CD4-positive, alpha-beta T cell treated with Interleukin-1 beta for 1 hour (primary cell): ENCODE data around the gene HIGD1A.

Source experiments
- DNase-seq, 2 donors: peaks; one replicate each; pipeline ENCODE4 v3.0.0-alpha.2; 2020 to 2022

Gene HIGD1A

GRCh38 chr3:42796332-42796885 lies 7.9 kb downstream of the HIGD1A start:
- no peak for DNase-seq

- no peak for DNase-seq
Observed at GRCh38 chr3:42795621-42796181, 8.6 kb downstream of the HIGD1A start.

GRCh38 chr3:42790714-42791229 lies 13.5 kb downstream of the HIGD1A start:
- DNase-seq = no peak

GRCh38 chr3:42786631-42787030 lies 17.7 kb downstream of the HIGD1A start:
- no peak for DNase-seq

GRCh38 chr3:42786212-42786611 lies 18.1 kb downstream of the HIGD1A start:
- no peak for DNase-seq

- DNase-seq = peak; percentile 14 to 75
Observed at GRCh38 chr3:42780892-42781700, 23.2 kb downstream of the HIGD1A start.

GRCh38 chr3:42780398-42780797 lies 23.9 kb downstream of the HIGD1A start:
- no peak for DNase-seq

- no peak for DNase-seq
Observed at GRCh38 chr3:42778644-42779043, 25.6 kb downstream of the HIGD1A start.

GRCh38 chr3:42773409-42773751 lies 30.9 kb downstream of the HIGD1A start:
- no peak for DNase-seq

- DNase-seq = peak; percentile 90 to 93
Observed at GRCh38 chr3:42772670-42773408, 31.5 kb downstream of the HIGD1A start, which contains the start of gene CCDC13. TSS of gene CCDC13 (minus strand) at chr3:42773253. CDS start at chr3:42758345, 14,908 bp downstream.

- DNase-seq = no peak
Observed at GRCh38 chr3:42771271-42771670, 33.0 kb downstream of the HIGD1A start.

GRCh38 chr3:42769477-42770131 lies 34.7 kb downstream of the HIGD1A start:
- no peak for DNase-seq

GRCh38 chr3:42764561-42765295 lies 39.6 kb downstream of the HIGD1A start:
- DNase-seq = no peak

- DNase-seq = no peak
Observed at GRCh38 chr3:42764115-42764514, 40.2 kb downstream of the HIGD1A start.

GRCh38 chr3:42763021-42763420 lies 41.3 kb downstream of the HIGD1A start:
- no peak for DNase-seq

- DNase-seq = peak in 1 of 2 donors; percentile 43
Observed at GRCh38 chr3:42762046-42762724, 42.1 kb downstream of the HIGD1A start.

GRCh38 chr3:42758126-42758525 lies 46.2 kb downstream of the HIGD1A start:
- DNase-seq = no peak

GRCh38 chr3:42756681-42757213 lies 47.5 kb downstream of the HIGD1A start:
- DNase-seq = no peak

GRCh38 chr3:42755681-42756578 lies 48.4 kb downstream of the HIGD1A start:
- peak in 1 of 2 donors; percentile 32 for DNase-seq

GRCh38 chr3:42753757-42754156 lies 50.5 kb downstream of the HIGD1A start:
- no peak for DNase-seq
